NB4 (cell line): ENCODE data around the gene ZNF287.

Experiments
- MYC ChIP-seq: IDR thresholded peaks from 2 replicates; pipeline ENCODE4 v1.6.1; 2011; ENCODE audit warnings: low read depth, low read length
- POLR2A ChIP-seq: IDR thresholded peaks from 2 replicates; pipeline ENCODE4 v1.6.1; 2011; ENCODE audit warnings: mild to moderate bottlenecking; ENCODE audit not compliant: insufficient read length; ENCODE audit errors: extremely low read depth
- TF ChIP-seq, protein P1 (sequence below): IDR thresholded peaks from one replicate; pipeline ENCODE4 v1.5.1; 2012; ENCODE audit warnings: low read depth, low read length
- TF ChIP-seq, protein P2 (sequence below): IDR thresholded peaks from 2 replicates; pipeline ENCODE4 v1.6.1; 2011; ENCODE audit warnings: low read depth, low read length

DNA sequence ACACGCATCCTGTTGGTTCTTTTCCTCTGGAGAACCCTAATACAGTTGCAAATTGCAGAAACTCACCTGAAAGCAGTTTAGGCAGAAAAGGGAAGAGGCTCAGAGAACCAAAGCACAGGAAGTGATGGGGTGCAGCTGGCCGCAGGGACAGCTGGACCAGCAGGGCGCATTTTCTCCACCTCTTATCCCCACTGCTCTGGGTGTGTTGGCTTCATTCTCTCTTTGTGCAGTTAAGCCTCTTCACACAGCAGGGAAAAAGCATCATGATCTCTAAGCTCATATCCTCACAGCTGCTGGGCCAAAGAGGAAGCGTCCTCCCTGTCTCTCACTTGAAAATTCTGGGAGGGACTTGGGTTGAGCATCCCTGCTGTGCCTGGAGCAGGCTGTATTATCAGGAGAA, 57.0 kb downstream of the ZNF287 start:
- TF ChIP-seq, protein P1, sequence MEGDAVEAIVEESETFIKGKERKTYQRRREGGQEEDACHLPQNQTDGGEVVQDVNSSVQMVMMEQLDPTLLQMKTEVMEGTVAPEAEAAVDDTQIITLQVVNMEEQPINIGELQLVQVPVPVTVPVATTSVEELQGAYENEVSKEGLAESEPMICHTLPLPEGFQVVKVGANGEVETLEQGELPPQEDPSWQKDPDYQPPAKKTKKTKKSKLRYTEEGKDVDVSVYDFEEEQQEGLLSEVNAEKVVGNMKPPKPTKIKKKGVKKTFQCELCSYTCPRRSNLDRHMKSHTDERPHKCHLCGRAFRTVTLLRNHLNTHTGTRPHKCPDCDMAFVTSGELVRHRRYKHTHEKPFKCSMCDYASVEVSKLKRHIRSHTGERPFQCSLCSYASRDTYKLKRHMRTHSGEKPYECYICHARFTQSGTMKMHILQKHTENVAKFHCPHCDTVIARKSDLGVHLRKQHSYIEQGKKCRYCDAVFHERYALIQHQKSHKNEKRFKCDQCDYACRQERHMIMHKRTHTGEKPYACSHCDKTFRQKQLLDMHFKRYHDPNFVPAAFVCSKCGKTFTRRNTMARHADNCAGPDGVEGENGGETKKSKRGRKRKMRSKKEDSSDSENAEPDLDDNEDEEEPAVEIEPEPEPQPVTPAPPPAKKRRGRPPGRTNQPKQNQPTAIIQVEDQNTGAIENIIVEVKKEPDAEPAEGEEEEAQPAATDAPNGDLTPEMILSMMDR: no peak
- TF ChIP-seq POLR2A (no peak), MYC (no peak)
- TF ChIP-seq, protein P2, sequence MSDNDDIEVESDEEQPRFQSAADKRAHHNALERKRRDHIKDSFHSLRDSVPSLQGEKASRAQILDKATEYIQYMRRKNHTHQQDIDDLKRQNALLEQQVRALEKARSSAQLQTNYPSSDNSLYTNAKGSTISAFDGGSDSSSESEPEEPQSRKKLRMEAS: no peak
